IPS-15b (cell line): ENCODE data around the gene PIK3R6.

Source experiments
- H3K27me3 ChIP-seq: one replicate; pipeline ENCODE4 v1.6.1; 2013; ENCODE audit warnings: low read length; ENCODE audit not compliant: control insufficient read depth, insufficient read depth
- H3K36me3 ChIP-seq: one replicate; pipeline ENCODE4 v1.6.1; 2013; ENCODE audit warnings: low read length; ENCODE audit not compliant: control insufficient read depth, insufficient read depth
- H3K4me1 ChIP-seq: one replicate; pipeline ENCODE4 v1.6.1; 2013; ENCODE audit warnings: mild to moderate bottlenecking, low read length; ENCODE audit not compliant: control insufficient read depth, insufficient read depth
- H3K4me3 ChIP-seq: one replicate; pipeline ENCODE4 v1.5.1; 2013; ENCODE audit warnings: low read depth, low read length
- H3K9ac ChIP-seq: one replicate; pipeline ENCODE4 v1.6.1; 2013; ENCODE audit warnings: low read depth, mild to moderate bottlenecking, low read length
- H3K9me3 ChIP-seq: one replicate; pipeline ENCODE4 v1.6.1; 2013; ENCODE audit warnings: mild to moderate bottlenecking, low read length; ENCODE audit not compliant: control insufficient read depth, insufficient read depth

PIK3R6 gene

DNA sequence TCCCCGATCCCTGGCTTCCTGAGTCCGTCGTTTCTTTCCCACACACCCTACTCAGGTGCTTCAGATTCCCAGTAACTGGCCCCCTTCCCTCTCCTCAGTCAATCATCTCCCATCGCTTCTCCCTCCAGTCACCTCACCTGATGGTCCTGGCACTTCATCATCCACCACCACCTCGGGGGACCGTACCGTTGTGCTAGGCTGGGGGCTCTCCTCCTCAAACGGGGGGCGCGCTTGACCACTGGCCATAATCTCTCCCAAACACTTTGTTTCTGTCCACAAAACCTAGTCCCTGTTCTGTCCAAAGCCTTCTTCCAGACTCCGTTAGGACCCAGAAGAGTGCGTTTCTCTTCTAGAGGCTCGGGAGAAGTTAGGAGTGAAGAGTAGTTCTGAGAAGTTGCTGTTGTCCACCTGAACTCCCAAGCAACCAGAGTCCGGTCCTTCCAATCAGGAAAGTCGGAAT, 109.3 kb downstream of the PIK3R6 start, which contains the start of gene SPDYE4:
TSS of gene SPDYE4 (minus strand) at position 410 of the 460 bp plus-strand sequence. CDS start at position 246, 164 bp downstream.
- no peak within 1 kb of the TSS for H3K4me3 ChIP-seq
- H3K27me3 ChIP-seq: no peaks in the 10 kb centered on the region
- no peak within 1 kb of the TSS for H3K9ac ChIP-seq
- H3K4me1 ChIP-seq: no peaks in the 10 kb centered on the region
- H3K36me3 ChIP-seq: no peaks in the 10 kb centered on the region
- H3K9me3 ChIP-seq: no peaks in the 10 kb centered on the region

DNA sequence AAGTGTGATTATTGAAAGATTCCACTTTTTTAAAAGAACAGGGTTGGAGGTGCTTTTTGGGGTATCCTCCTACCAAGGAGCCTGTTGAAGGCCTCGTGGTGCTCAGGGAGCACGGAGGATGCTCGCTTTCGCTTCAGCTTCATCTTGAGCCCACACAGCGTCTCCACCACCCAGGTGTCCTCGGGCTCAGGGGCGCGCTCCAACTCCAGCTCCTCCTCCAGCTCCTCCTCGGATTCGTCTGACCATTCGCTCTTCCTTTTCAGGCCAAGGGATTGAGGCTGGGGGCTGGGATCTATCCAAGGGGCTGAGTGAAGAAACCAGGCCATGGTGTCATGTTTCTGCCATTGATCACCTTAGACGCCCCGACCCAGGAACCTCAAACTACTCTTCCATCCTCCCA, 110.3 kb downstream of the PIK3R6 start:
- no peaks in the 10 kb centered on the region for H3K27me3 ChIP-seq
- no peaks in the 10 kb centered on the region for H3K4me1 ChIP-seq
- H3K9ac ChIP-seq: no peak overlapping the region

DNA sequence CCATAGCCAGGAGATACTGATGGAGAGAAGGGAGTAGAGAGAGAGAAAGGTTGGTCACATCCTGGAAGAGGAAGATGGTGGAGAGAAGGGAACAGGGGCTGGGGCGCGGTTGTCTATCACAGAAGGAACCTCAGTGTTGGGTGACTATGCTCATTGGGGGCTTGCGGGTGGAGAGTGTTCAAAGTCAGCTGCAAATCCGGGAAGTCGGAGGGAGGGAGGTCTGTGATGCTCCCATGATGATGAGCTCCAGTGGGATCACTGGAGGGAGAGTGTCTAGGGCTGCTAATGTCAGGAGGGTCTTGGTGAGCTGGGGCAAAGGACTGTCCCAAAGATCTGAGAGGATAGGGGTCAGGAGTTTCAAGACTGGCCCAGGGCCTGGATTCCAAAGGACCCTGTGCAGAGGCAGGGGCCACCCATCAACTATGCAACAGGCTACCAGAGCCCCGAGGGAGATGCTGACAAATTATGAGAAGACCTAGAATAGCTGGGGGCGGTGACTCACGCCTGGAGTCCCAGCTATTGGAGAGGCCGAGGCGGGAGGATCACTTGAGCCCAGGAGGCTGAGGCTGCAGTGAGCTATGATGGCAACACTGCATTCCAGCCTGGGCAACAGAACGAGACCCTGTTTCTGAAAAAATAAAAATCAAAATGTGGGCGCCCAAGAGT, 111.8 kb downstream of the PIK3R6 start:
- Histone ChIP-seq H3K36me3 (no peaks in the 10 kb centered on the region), H3K4me3 (no peak overlapping the region), H3K9me3 (no peaks in the 10 kb centered on the region), H3K4me1 (no peaks in the 10 kb centered on the region), H3K9ac (no peak overlapping the region), H3K27me3 (no peaks in the 10 kb centered on the region)

More for the DNA sequence above, 110.3 kb downstream of the PIK3R6 start:
- H3K4me3 ChIP-seq: no peak overlapping the region
- no peaks in the 10 kb centered on the region for H3K36me3 ChIP-seq
- H3K9me3 ChIP-seq: no peaks in the 10 kb centered on the region

DNA sequence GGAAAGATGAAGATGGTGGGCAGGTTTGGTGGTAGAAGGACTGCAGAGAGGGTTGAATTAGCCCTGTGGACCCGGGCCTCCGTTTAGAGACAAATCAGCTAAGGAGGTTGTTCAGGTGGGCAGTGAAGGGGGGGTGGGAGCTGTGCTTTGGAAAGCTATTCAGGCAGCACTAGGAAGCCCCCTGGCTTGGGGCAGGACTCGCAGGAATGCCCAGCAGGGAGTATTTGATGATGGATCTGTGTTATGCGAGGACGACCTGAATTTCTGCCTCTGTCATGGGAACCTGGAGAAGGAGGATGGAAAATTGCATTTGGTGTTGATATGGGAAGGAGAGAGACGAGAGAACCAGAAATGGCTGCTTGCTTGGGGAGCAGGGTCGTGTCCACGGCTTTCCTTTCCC, 112.6 kb downstream of the PIK3R6 start:
- Histone ChIP-seq H3K9ac (no peak overlapping the region), H3K4me1 (no peaks in the 10 kb centered on the region), H3K4me3 (no peak overlapping the region), H3K27me3 (no peaks in the 10 kb centered on the region), H3K9me3 (no peaks in the 10 kb centered on the region), H3K36me3 (no peaks in the 10 kb centered on the region)

DNA sequence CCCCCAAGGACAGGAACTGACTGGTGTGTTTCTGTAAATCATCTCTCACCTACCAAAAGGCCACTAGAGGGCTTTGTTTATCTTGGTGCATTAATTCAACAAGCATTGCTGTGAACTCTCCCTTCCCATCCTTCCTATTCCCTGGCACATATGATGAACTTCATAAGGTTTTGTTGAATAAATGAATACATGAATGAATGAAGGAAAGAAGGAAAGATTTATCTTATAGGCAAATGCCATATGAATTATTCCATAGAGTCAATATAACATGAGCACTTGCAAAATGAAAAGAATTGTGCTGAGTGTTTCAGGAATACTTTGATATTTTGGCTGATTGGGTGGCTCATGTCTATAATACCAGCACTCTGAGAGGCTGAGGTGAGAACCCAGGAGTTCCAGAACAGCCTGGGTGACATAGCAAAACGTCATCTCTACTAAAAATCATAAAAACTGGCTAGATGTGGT, 113.5 kb downstream of the PIK3R6 start:
- Histone ChIP-seq H3K9me3 (no peaks in the 10 kb centered on the region), H3K36me3 (no peaks in the 10 kb centered on the region), H3K4me1 (no peaks in the 10 kb centered on the region), H3K27me3 (no peaks in the 10 kb centered on the region), H3K9ac (no peak overlapping the region), H3K4me3 (no peak overlapping the region)

DNA sequence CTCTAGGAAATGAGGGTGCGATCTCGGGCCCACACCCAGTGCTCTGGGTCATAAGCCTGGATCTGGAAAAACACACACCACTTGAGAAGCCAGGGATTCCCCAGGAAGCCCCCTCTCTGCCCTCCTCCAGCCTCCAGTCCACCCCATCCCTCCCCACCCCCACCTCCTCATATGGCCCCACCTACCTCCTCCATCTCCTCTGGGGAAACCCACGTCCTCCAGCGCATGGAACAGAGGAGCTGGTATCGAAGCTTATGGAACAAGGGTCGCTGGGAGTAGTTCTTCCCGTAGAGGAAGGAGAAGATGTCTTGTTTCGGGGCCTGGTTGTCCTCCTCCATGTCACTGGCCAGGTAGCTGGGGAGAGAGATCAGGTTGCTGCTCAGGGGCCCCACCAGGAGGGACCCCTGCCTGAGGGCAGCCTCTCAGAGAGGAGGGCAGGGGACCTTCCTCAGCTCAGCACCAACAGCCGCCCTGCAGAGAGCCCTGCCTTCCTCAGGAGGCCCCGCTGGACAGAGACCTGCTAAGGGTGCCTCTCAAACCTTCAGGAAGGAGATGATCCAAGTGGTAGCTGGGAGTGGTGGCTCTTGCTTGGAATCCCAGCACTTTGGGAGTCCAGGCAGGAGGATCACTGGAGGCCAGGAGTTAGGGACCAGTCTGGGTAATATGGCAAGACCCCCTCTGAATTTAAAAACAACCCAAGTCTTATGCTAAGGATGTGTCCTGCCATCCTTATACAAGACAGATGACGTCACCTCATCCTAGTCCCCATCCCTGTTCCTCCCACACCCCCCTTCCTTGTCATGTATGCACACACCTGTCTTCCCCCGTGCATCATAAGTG, 114.1 kb downstream of the PIK3R6 start:
- H3K4me3 ChIP-seq: no peak overlapping the region
- H3K9ac ChIP-seq: no peak overlapping the region
- no peaks in the 10 kb centered on the region for H3K4me1 ChIP-seq
- no peaks in the 10 kb centered on the region for H3K36me3 ChIP-seq
- H3K27me3 ChIP-seq: no peaks in the 10 kb centered on the region
- H3K9me3 ChIP-seq: no peaks in the 10 kb centered on the region
